NB4 (cell line): ENCODE results near the gene PCNT.
A peak's percentile ranks its signal among the peaks of the same experiment; 100 is the strongest.

Source experiments
- CTCF ChIP-seq: IDR thresholded peaks from one replicate; pipeline ENCODE4 v1.5.1; 2012; ENCODE audit warnings: low read depth, low read length
- MAX ChIP-seq: IDR thresholded peaks from 2 replicates; pipeline ENCODE4 v1.6.1; 2011; ENCODE audit warnings: low read depth, low read length

- peak; percentile 9 for TF ChIP-seq CTCF
- no peak for TF ChIP-seq MAX
These were observed 2.3 kb downstream of the PCNT start for GRCh38 chr21:46326110-46326703.
